HFF-Myc (cell line): Measurements from ENCODE around the gene STPG2.

Source experiments
- DNase-seq: peaks from one replicate; pipeline ENCODE4 v3.0.0-alpha.2; 2011; ENCODE audit warnings: low read depth; ENCODE audit errors: extremely low read depth
- H3K4me3 ChIP-seq: replicated peaks from 2 replicates; pipeline ENCODE4 v1.5.1; 2011; ENCODE audit warnings: low read depth, mild to moderate bottlenecking, control low read depth, low read length
- CTCF ChIP-seq: IDR thresholded peaks from 2 replicates; pipeline ENCODE4 v1.5.1; 2012; ENCODE audit warnings: mild to moderate bottlenecking, low read depth, low read length, control low read depth; ENCODE audit errors: missing control alignments

STPG2 gene

GRCh38 chr4:97866821-97867556 lies 276.3 kb downstream of the STPG2 start:
- no peak overlapping the region for H3K4me3 ChIP-seq
- no peak for DNase-seq
- TF ChIP-seq CTCF, result no peak

- TF ChIP-seq CTCF, result no peak
- DNase-seq, result no peak
- no peak overlapping the region for H3K4me3 ChIP-seq
Measured at GRCh38 chr4:97851115-97851514, 292.2 kb downstream of the STPG2 start.

GRCh38 chr4:97845758-97846157 lies 297.5 kb downstream of the STPG2 start:
- no peak overlapping the region for H3K4me3 ChIP-seq
- no peak for DNase-seq
- TF ChIP-seq CTCF, result no peak

- no peak for DNase-seq
- no peak overlapping the region for H3K4me3 ChIP-seq
- TF ChIP-seq CTCF, result no peak
Measured at GRCh38 chr4:97841512-97841911, 301.8 kb downstream of the STPG2 start.

- DNase-seq, result no peak
- H3K4me3 ChIP-seq, result no peak overlapping the region
- no peak for TF ChIP-seq CTCF
Measured at GRCh38 chr4:97836662-97837061, 306.6 kb downstream of the STPG2 start.

- H3K4me3 ChIP-seq, result no peak overlapping the region
- DNase-seq, result no peak
- TF ChIP-seq CTCF, result no peak
Measured at GRCh38 chr4:97828646-97829045, 314.6 kb downstream of the STPG2 start.

GRCh38 chr4:97819294-97819693 lies 324.0 kb downstream of the STPG2 start:
- DNase-seq, result no peak
- no peak overlapping the region for H3K4me3 ChIP-seq
- no peak for TF ChIP-seq CTCF
